ENCODE results near the gene GSC.

GSC gene

GRCh38 chr14:94764573-94764972 is 5.3 kb downstream of the GSC start:
- in situ Hi-C loops (cut with HindIII; ENCODE audit: low pct_ligation_motif_present, low sequenced_read_pairs): no loop called here

GRCh38 chr14:94762431-94762830 is 7.5 kb downstream of the GSC start:
- in situ Hi-C loops (cut with HindIII; ENCODE audit: low pct_ligation_motif_present, low sequenced_read_pairs): no loop called here
- H3K27me3 ChIP-seq (replicated peaks): peaks cover 44% of the 10 kb centered on the region
- H3K36me3 ChIP-seq (replicated peaks): no peaks in the 10 kb centered on the region
- no peak for DNase-seq
- no peak overlapping the region for H3K27ac ChIP-seq
- no peak overlapping the region for H3K4me3 ChIP-seq (ENCODE audit: low read depth, low read length)
- TF ChIP-seq CTCF (IDR thresholded peaks at IDR 0.05; ENCODE audit: low read depth, low read length, missing control alignments): no peak

More at GRCh38 chr14:94764573-94764972, 5.3 kb downstream of the GSC start:
- DNase-seq: no peak
- TF ChIP-seq CTCF (IDR thresholded peaks at IDR 0.05; ENCODE audit: low read depth, low read length, missing control alignments): no peak
- no peak overlapping the region for H3K4me3 ChIP-seq (ENCODE audit: low read depth, low read length)
- H3K36me3 ChIP-seq (replicated peaks): no peaks in the 10 kb centered on the region
- H3K27ac ChIP-seq: no peak overlapping the region
- peaks cover 64% of the 10 kb centered on the region for H3K27me3 ChIP-seq (replicated peaks)

GRCh38 chr14:94761997-94762377 is 7.9 kb downstream of the GSC start:
- no peak for TF ChIP-seq CTCF (IDR thresholded peaks at IDR 0.05; ENCODE audit: low read depth, low read length, missing control alignments)
- Histone ChIP-seq H3K4me3 (ENCODE audit: low read depth, low read length) (no peak overlapping the region), H3K27me3 (replicated peaks) (peaks cover 40% of the 10 kb centered on the region), H3K36me3 (replicated peaks) (no peaks in the 10 kb centered on the region), H3K27ac (no peak overlapping the region)
- no peak for DNase-seq
- in situ Hi-C loops (cut with HindIII; ENCODE audit: low pct_ligation_motif_present, low sequenced_read_pairs): no loop called here

- H3K4me3 ChIP-seq (ENCODE audit: low read depth, low read length): no peak overlapping the region
- no peaks in the 10 kb centered on the region for H3K36me3 ChIP-seq (replicated peaks)
- DNase-seq: no peak
- peaks cover 35% of the 10 kb centered on the region for H3K27me3 ChIP-seq (replicated peaks)
- no peak for TF ChIP-seq CTCF (IDR thresholded peaks at IDR 0.05; ENCODE audit: low read depth, low read length, missing control alignments)
- in situ Hi-C loops (cut with HindIII; ENCODE audit: low pct_ligation_motif_present, low sequenced_read_pairs): no loop called here
- no peak overlapping the region for H3K27ac ChIP-seq
Observed at GRCh38 chr14:94761348-94761996, 8.4 kb downstream of the GSC start.

GRCh38 chr14:94756310-94756882 is 13.5 kb downstream of the GSC start:
- Histone ChIP-seq H3K27me3 (replicated peaks) (peaks cover 11% of the 10 kb centered on the region), H3K4me3 (ENCODE audit: low read depth, low read length) (no peak overlapping the region), H3K36me3 (replicated peaks) (no peaks in the 10 kb centered on the region), H3K27ac (no peak overlapping the region)
- no peak for TF ChIP-seq CTCF (IDR thresholded peaks at IDR 0.05; ENCODE audit: low read depth, low read length, missing control alignments)
- in situ Hi-C loops (cut with HindIII; ENCODE audit: low pct_ligation_motif_present, low sequenced_read_pairs): no loop called here
- no peak for DNase-seq

Data from brain microvascular endothelial cell (primary cell).